ENCODE results near the gene MIF4GD. TPM values are rescaled to one million over a fixed set of nuclear protein-coding genes. Genes with fewer than 3 reads are reported as not detected.

Gene MIF4GD
- total and polyA plus RNA-seq, 9 of the 15 experiments (the other 6 are each of a cell fraction or from before 2014, with no cell fraction given): 11.8 to 63.8 (median 28.1) TPM

- TF ChIP-seq SIN3A (IDR thresholded peaks at IDR 0.05; ENCODE audit: borderline replicate concordance in 2 of 2, control insufficient read depth in 1 of 2, low read depth in 2 of 2, low read length in 2 of 2) (peak in 1 of 2 experiments; percentile 87; a peak in 3 of 4 replicates), ARID1B (IDR thresholded peaks at IDR 0.05) (no peak), SAP30 (IDR thresholded peaks at IDR 0.05; ENCODE audit: borderline replicate concordance, insufficient read depth, low read depth, low read length, poor library complexity, severe bottlenecking) (peak; percentile 92), FOXA1 (IDR thresholded peaks at IDR 0.05; ENCODE audit: borderline replicate concordance) (no peak), MAZ (CRISPR knock-in tag; conservative IDR thresholded peaks at IDR 0.05 in 1 of 2, IDR thresholded peaks at IDR 0.05 in 1 of 2) (peak in 1 of 2 experiments; percentile 60; a peak in 1 of 4 replicates), L3MBTL2 (IDR thresholded peaks at IDR 0.05) (peak; percentile 90), HBP1 (CRISPR knock-in tag; IDR thresholded peaks at IDR 0.05) (no peak), RBBP5 (IDR thresholded peaks at IDR 0.05; ENCODE audit: borderline replicate concordance, insufficient read depth, low read length, poor library complexity, severe bottlenecking) (peak; percentile 50), PPARD (CRISPR knock-in tag; IDR thresholded peaks at IDR 0.05) (no peak), IFI16 (CRISPR knock-in tag; IDR thresholded peaks at IDR 0.05) (no peak), POLR2AphosphoS5 (IDR thresholded peaks at IDR 0.05; ENCODE audit: control insufficient read depth, insufficient read depth, low read depth, low read length) (peak; percentile 31; the same call in 1 of the 2 replicates), ZNF253 (CRISPR knock-in tag; conservative IDR thresholded peaks at IDR 0.05) (no peak), CCAR2 (IDR thresholded peaks at IDR 0.05; ENCODE audit: low read depth, low read length) (no peak), ZNF143 (CRISPR knock-in tag; IDR thresholded peaks at IDR 0.05) (no peak), HNRNPK (IDR thresholded peaks at IDR 0.05; ENCODE audit: low read depth, low read length, poor library complexity, severe bottlenecking) (no peak), ZNF79 (CRISPR knock-in tag; IDR thresholded peaks at IDR 0.05; ENCODE audit: low read depth) (no peak), TAF1 (IDR thresholded peaks at IDR 0.05; ENCODE audit: control insufficient read depth, extremely low read depth, insufficient read depth, low read length, severe bottlenecking) (peak; percentile 47), ZBTB2 (IDR thresholded peaks at IDR 0.05) (no peak), ZNF124 (CRISPR knock-in tag; IDR thresholded peaks at IDR 0.05) (no peak), IRF1 (CRISPR knock-in tag; IDR thresholded peaks at IDR 0.05; ENCODE audit: borderline replicate concordance) (no peak), STAT5B (CRISPR knock-in tag; IDR thresholded peaks at IDR 0.05) (no peak), RBM34 (IDR thresholded peaks at IDR 0.05; ENCODE audit: borderline replicate concordance, insufficient read depth, low read length) (no peak), HNRNPUL1 (IDR thresholded peaks at IDR 0.05; ENCODE audit: low read length) (no peak), TCF7 (IDR thresholded peaks at IDR 0.05; ENCODE audit: borderline replicate concordance) (no peak)
Observed at GRCh38 chr17:75271233-75271954, 363 bp upstream of the MIF4GD start (continued).

Measured in K562 (cell line).